IMR-90 (cell line): ENCODE data around the gene NKAIN4. TPM values are rescaled to one million over a fixed set of nuclear protein-coding genes. Genes with fewer than 3 reads are reported as not detected.

Source experiments
- ATAC-seq: fragments of 200-7000 bp; cut with Tn5 transposase; 2 replicates; pipeline ENCODE4 v1.9.1; 2020; ENCODE audit warnings: low read depth, mild to moderate bottlenecking, moderate library complexity
- BruUV-seq: library from RNA; stranded (reverse); fragments of 400-500 nt; replicated peaks from 2 replicates; lab custom pipeline; 2021; lab: Mats Ljungman, UMichigan
- CTCF ChIA-PET: fragments of 300-600 bp; formaldehyde crosslinking; extraction: SDS; loops from one replicate; lab custom pipeline; 2021; ENCODE audit warnings: antibody characterized with exemption; lab: Yijun Ruan, JAX
- POLR2A ChIA-PET: fragments of 300-600 bp; sonication (Branson Sonifier 250); formaldehyde crosslinking; loops from one replicate; lab custom pipeline; 2022; ENCODE audit warnings: antibody characterized with exemption; ENCODE audit not compliant: unreplicated experiment; lab: Charles Lee
- DNase-seq: peaks from one replicate; pipeline ENCODE4 v3.0.0; 2013
- H2AFZ ChIP-seq: replicated peaks from 2 replicates; pipeline ENCODE3; 2013; ENCODE audit warnings: low read length, mild to moderate bottlenecking; ENCODE audit not compliant: poor library complexity
- H2AK5ac ChIP-seq: 2 replicates; pipeline ENCODE4 v1.6.1; 2013; ENCODE audit warnings: low read depth, low read length, inconsistent platforms
- H2AK9ac ChIP-seq: replicated peaks from 2 replicates; pipeline ENCODE3; 2013; ENCODE audit warnings: mild to moderate bottlenecking, low read depth, low read length, moderate library complexity; ENCODE audit not compliant: poor library complexity
- H2BK120ac ChIP-seq: 2 replicates; pipeline ENCODE4 v1.6.1; 2013; ENCODE audit warnings: low read depth, low read length, inconsistent platforms
- H2BK15ac ChIP-seq: 3 replicates; pipeline ENCODE4 v1.6.1; 2013; ENCODE audit warnings: low read depth, low read length, inconsistent platforms
- H2BK20ac ChIP-seq: 2 replicates; pipeline ENCODE4 v1.6.1; 2013; ENCODE audit warnings: low read depth, mild to moderate bottlenecking, inconsistent platforms, low read length, moderate library complexity
- H2BK5ac ChIP-seq: 2 replicates; pipeline ENCODE4 v1.6.1; 2013; ENCODE audit warnings: mild to moderate bottlenecking, low read depth, low read length, inconsistent platforms; ENCODE audit not compliant: poor library complexity, severe bottlenecking
- H3K14ac ChIP-seq: replicated peaks from 2 replicates; pipeline ENCODE4 v1.6.1; 2013; ENCODE audit warnings: low read depth, low read length, inconsistent platforms
- H3K18ac ChIP-seq: 2 replicates; pipeline ENCODE4 v1.6.1; 2013; ENCODE audit warnings: low read depth, low read length, control low read depth
- H3K23ac ChIP-seq: 2 replicates; pipeline ENCODE4 v1.6.1; 2013; ENCODE audit warnings: low read depth, low read length, inconsistent platforms
- H3K27ac ChIP-seq: 2 replicates; pipeline ENCODE4 v1.5.1; 2013; ENCODE audit warnings: mild to moderate bottlenecking, control low read depth, low read length; ENCODE audit not compliant: insufficient read depth
- H3K27me3 ChIP-seq: 2 replicates; pipeline ENCODE4 v1.6.1; 2013; ENCODE audit warnings: low read length; ENCODE audit not compliant: control insufficient read depth, insufficient read depth
- H3K36me3 ChIP-seq: 2 replicates; pipeline ENCODE4 v1.6.1; 2013; ENCODE audit warnings: low read length, mixed read lengths; ENCODE audit not compliant: control insufficient read depth, insufficient read depth
- H3K4ac ChIP-seq: 2 replicates; pipeline ENCODE4 v1.6.1; 2013; ENCODE audit warnings: low read depth, low read length, inconsistent platforms
- H3K4me1 ChIP-seq: 2 replicates; pipeline ENCODE4 v1.6.1; 2013; ENCODE audit warnings: low read length, mixed read lengths; ENCODE audit not compliant: control insufficient read depth, insufficient read depth
- H3K4me2 ChIP-seq: 2 replicates; pipeline ENCODE4 v1.6.1; 2013; ENCODE audit warnings: low read depth, mild to moderate bottlenecking, control low read depth, low read length, moderate library complexity
- H3K4me3 ChIP-seq: 2 replicates; pipeline ENCODE4 v1.5.1; 2013; ENCODE audit warnings: low read depth, mild to moderate bottlenecking, control low read depth, low read length, moderate library complexity; ENCODE audit not compliant: insufficient read depth
- H3K56ac ChIP-seq: 2 replicates; pipeline ENCODE4 v1.6.1; 2013; ENCODE audit warnings: low read length, inconsistent platforms; ENCODE audit not compliant: insufficient read depth; ENCODE audit errors: extremely low read depth
- H3K79me1 ChIP-seq, 2 experiments: 2 replicates each; pipeline ENCODE4 v1.6.1; 2013; ENCODE audit warnings: low read length in 2 of 2, inconsistent platforms in 1 of 2, low read depth in 1 of 2
- H3K9ac ChIP-seq: 2 replicates; pipeline ENCODE4 v1.6.1; 2013; ENCODE audit warnings: low read depth, low read length, control low read depth
- H3K9me1 ChIP-seq: 2 replicates; pipeline ENCODE4 v1.6.1; 2013; ENCODE audit warnings: low read length, inconsistent platforms; ENCODE audit not compliant: insufficient read depth
- H3K9me3 ChIP-seq: 2 replicates; pipeline ENCODE4 v1.6.1; 2013; ENCODE audit warnings: low read length; ENCODE audit not compliant: control insufficient read depth, insufficient read depth
- H4K20me1 ChIP-seq: 2 replicates; pipeline ENCODE4 v1.6.1; 2013; ENCODE audit warnings: low read length, inconsistent platforms; ENCODE audit not compliant: insufficient read depth
- H4K5ac ChIP-seq: 2 replicates; pipeline ENCODE4 v1.6.1; 2013; ENCODE audit warnings: mild to moderate bottlenecking, low read depth, low read length, control low read depth
- H4K8ac ChIP-seq, 2 experiments: 2 replicates each; pipeline ENCODE4 v1.6.1; 2013; ENCODE audit warnings: low read depth in 2 of 2, low read length in 2 of 2, control low read depth in 1 of 2, inconsistent platforms in 1 of 2
- H4K91ac ChIP-seq: 2 replicates; pipeline ENCODE4 v1.6.1; 2013; ENCODE audit warnings: low read depth, low read length, inconsistent platforms; ENCODE audit not compliant: insufficient read depth
- CTCF ChIP-seq: conservative IDR thresholded peaks from 2 replicates; pipeline ENCODE4 v1.5.1; 2012; ENCODE audit warnings: mild to moderate bottlenecking, low read depth, low read length, improper control_type of control experiment
- POLR2A ChIP-seq: IDR thresholded peaks from 2 replicates; pipeline ENCODE4 v1.6.1; 2012; ENCODE audit warnings: mild to moderate bottlenecking, low read depth, low read length
- WGBS, 2 experiments: methylation state at CpG; one replicate each; pipeline versions ENCODE4 v1.1.5 to v1.1.7; 2013; ENCODE audit warnings: missing lambda C conversion rate in 2 of 2; ENCODE audit not compliant: insufficient read length in 1 of 2; ENCODE audit errors: extremely low coverage in 2 of 2; 5-methylcytosine and 5-hydroxymethylcytosine counted together
- dilution Hi-C: fragments of 300-500 bp; cut with HindIII; formaldehyde crosslinking; loops from one replicate; pipeline ENCODE4 v1.14.3; 2018; ENCODE audit warnings: low sequenced_read_pairs; ENCODE audit not compliant: unreplicated experiment
- in situ Hi-C: fragments of 300-500 bp; cut with MboI; formaldehyde crosslinking; loops from 3 replicates; pipeline ENCODE4 v1.14.3; 2019; ENCODE audit warnings: low sequenced_read_pairs, inconsistent platforms, mixed read lengths
- intact Hi-C: fragments of 100-400 bp; cut with micrococcal nuclease; formaldehyde crosslinking; loops from 2 replicates; pipeline ENCODE4 v1.10.0; 2022
- polyA plus RNA-seq, 3 experiments: library from polyadenylated mRNA; depleted of rRNA; stranded (reverse); fragments of >200 nt; gene quantifications; 2 replicates each; pipeline ENCODE4 v1.2.3, GENCODE V29; 2012; ENCODE audit warnings: low replicate concordance in 1 of 3
- total RNA-seq: library from RNA; depleted of rRNA; stranded (reverse); fragments of >200 nt; gene quantifications from 2 replicates; pipeline ENCODE4 v1.2.3, GENCODE V29; 2012

The NKAIN4 gene
- total and polyA plus RNA-seq, 2 of the 4 experiments (the other 2 are of a cell fraction) = not detected

GRCh38 chr20:63260521-63260920 lies 6.3 kb upstream of the NKAIN4 start:
- H2BK120ac ChIP-seq = no peak overlapping the region
- in situ Hi-C loops = no loop called here
- POLR2A ChIA-PET = no interaction called here
- no peak overlapping the region for H3K27ac ChIP-seq
- H3K56ac ChIP-seq = no peak overlapping the region
- CTCF ChIA-PET = no interaction called here
- H3K14ac ChIP-seq = no peak overlapping the region
- no peak overlapping the region for H2BK20ac ChIP-seq
- H2BK5ac ChIP-seq = no peak overlapping the region
- no peaks in the 10 kb centered on the region; the same call in 1 of the 2 replicates for H3K4me1 ChIP-seq
- H4K8ac ChIP-seq = no peak overlapping the region
- peaks cover 83% of the 10 kb centered on the region for H3K27me3 ChIP-seq
- H3K23ac ChIP-seq = no peak overlapping the region
- no peak overlapping the region for H3K4me2 ChIP-seq
- BruUV-seq = no TSS peak
- no peak for ATAC-seq
- H2AFZ ChIP-seq = no peak overlapping the region
- H4K5ac ChIP-seq = no peak overlapping the region
- H2AK9ac ChIP-seq = peak overlapping the region; percentile 78
- WGBS, 2 experiments = 25% methylated on average over 2 of the region's 15 CpGs; no CpG with 5 or more reads in 1 of the 2 experiments
- dilution Hi-C loops = no loop called here
- intact Hi-C loops = no loop called here
- H2BK15ac ChIP-seq = no peak overlapping the region
- H4K20me1 ChIP-seq = no peaks in the 10 kb centered on the region; the same call in 1 of the 2 replicates
- H3K9me3 ChIP-seq = peaks cover 2% of the 10 kb centered on the region; the same call in 1 of the 2 replicates
- H4K91ac ChIP-seq = no peak overlapping the region
- no peak overlapping the region for H3K4ac ChIP-seq
- no peak for TF ChIP-seq POLR2A
- TF ChIP-seq CTCF = no peak
- no peak overlapping the region for H2AK5ac ChIP-seq
- H3K4me3 ChIP-seq = no peak overlapping the region
- H3K79me1 ChIP-seq = no peaks in the 10 kb centered on the region
- no peaks in the 10 kb centered on the region for H3K36me3 ChIP-seq
- H3K18ac ChIP-seq = no peak overlapping the region
- no peak for DNase-seq
- no peak overlapping the region for H3K9ac ChIP-seq
- H3K9me1 ChIP-seq = no peaks in the 10 kb centered on the region
